ENCODE measurements around the gene RGS6.

The RGS6 gene

GRCh38 chr14:72611506-72611905 lies 679.3 kb downstream of the RGS6 start:
- POLR2A ChIA-PET, result no interaction called here

GRCh38 chr14:72612041-72612440 lies 679.8 kb downstream of the RGS6 start:
- no peak for DNase-seq (ENCODE audit: extremely low spot score)
- no peak for TF ChIP-seq L3MBTL2 (conservative IDR thresholded peaks at IDR 0.05)
- TF ChIP-seq TARDBP (IDR thresholded peaks at IDR 0.05), result no peak
- no peak for TF ChIP-seq ARNT (IDR thresholded peaks at IDR 0.05)
- TF ChIP-seq SP1 (IDR thresholded peaks at IDR 0.05), result no peak
- no peak for TF ChIP-seq FOXK2 (IDR thresholded peaks at IDR 0.05)
- TF ChIP-seq FOXM1 (IDR thresholded peaks at IDR 0.05; ENCODE audit: borderline replicate concordance), result no peak
- no peak for TF ChIP-seq NFRKB (IDR thresholded peaks at IDR 0.05)
- no peak for TF ChIP-seq HDGF (IDR thresholded peaks at IDR 0.05; ENCODE audit: borderline replicate concordance)
- TF ChIP-seq CTBP1 (IDR thresholded peaks at IDR 0.05; ENCODE audit: borderline replicate concordance), result no peak
- TF ChIP-seq SUZ12 (IDR thresholded peaks at IDR 0.05), result no peak
- TF ChIP-seq, protein P1, sequence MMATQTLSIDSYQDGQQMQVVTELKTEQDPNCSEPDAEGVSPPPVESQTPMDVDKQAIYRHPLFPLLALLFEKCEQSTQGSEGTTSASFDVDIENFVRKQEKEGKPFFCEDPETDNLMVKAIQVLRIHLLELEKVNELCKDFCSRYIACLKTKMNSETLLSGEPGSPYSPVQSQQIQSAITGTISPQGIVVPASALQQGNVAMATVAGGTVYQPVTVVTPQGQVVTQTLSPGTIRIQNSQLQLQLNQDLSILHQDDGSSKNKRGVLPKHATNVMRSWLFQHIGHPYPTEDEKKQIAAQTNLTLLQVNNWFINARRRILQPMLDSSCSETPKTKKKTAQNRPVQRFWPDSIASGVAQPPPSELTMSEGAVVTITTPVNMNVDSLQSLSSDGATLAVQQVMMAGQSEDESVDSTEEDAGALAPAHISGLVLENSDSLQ (IDR thresholded peaks at IDR 0.05), result no peak
- TF ChIP-seq ELF4 (IDR thresholded peaks at IDR 0.05), result no peak
- no peak for TF ChIP-seq ZNF384 (IDR thresholded peaks at IDR 0.05)
- no peak for TF ChIP-seq BHLHE40 (IDR thresholded peaks at IDR 0.05; ENCODE audit: borderline replicate concordance)
- no peak for TF ChIP-seq LEF1 (IDR thresholded peaks at IDR 0.05; ENCODE audit: borderline replicate concordance)
- TF ChIP-seq FOXA1 (IDR thresholded peaks at IDR 0.05), result no peak
- ChIA-PET CTCF (no interaction called here), POLR2A (no interaction called here)

More at GRCh38 chr14:72611506-72611905, 679.3 kb downstream of the RGS6 start:
- CTCF ChIA-PET, result no interaction called here
- TF ChIP-seq ARNT (IDR thresholded peaks at IDR 0.05), result no peak
- TF ChIP-seq L3MBTL2 (conservative IDR thresholded peaks at IDR 0.05), result no peak
- no peak for TF ChIP-seq SP1 (IDR thresholded peaks at IDR 0.05)
- no peak for TF ChIP-seq FOXM1 (IDR thresholded peaks at IDR 0.05; ENCODE audit: borderline replicate concordance)
- no peak for TF ChIP-seq FOXA1 (IDR thresholded peaks at IDR 0.05)
- no peak for DNase-seq (ENCODE audit: extremely low spot score)

GRCh38 chr14:72613231-72613974 lies 681.2 kb downstream of the RGS6 start:
- ChIA-PET POLR2A (no interaction called here), CTCF (no interaction called here)
- TF ChIP-seq ZNF384 (IDR thresholded peaks at IDR 0.05) (no peak), FOXK2 (IDR thresholded peaks at IDR 0.05) (no peak)
- DNase-seq (ENCODE audit: extremely low spot score), result no peak

GRCh38 chr14:72613975-72614319 lies 681.7 kb downstream of the RGS6 start:
- TF ChIP-seq SP1 (IDR thresholded peaks at IDR 0.05) (no peak), BHLHE40 (IDR thresholded peaks at IDR 0.05; ENCODE audit: borderline replicate concordance) (no peak), L3MBTL2 (conservative IDR thresholded peaks at IDR 0.05) (no peak), CTBP1 (IDR thresholded peaks at IDR 0.05; ENCODE audit: borderline replicate concordance) (no peak), ARNT (IDR thresholded peaks at IDR 0.05) (no peak), NFRKB (IDR thresholded peaks at IDR 0.05) (no peak), HDGF (IDR thresholded peaks at IDR 0.05; ENCODE audit: borderline replicate concordance) (no peak), ELF4 (IDR thresholded peaks at IDR 0.05) (no peak), SUZ12 (IDR thresholded peaks at IDR 0.05) (no peak), FOXM1 (IDR thresholded peaks at IDR 0.05; ENCODE audit: borderline replicate concordance) (no peak), FOXA1 (IDR thresholded peaks at IDR 0.05) (no peak), LEF1 (IDR thresholded peaks at IDR 0.05; ENCODE audit: borderline replicate concordance) (no peak), ZNF384 (IDR thresholded peaks at IDR 0.05) (no peak)
- TF ChIP-seq, protein P1 (IDR thresholded peaks at IDR 0.05), result no peak
- no peak for DNase-seq (ENCODE audit: extremely low spot score)
- POLR2A ChIA-PET, result no interaction called here
- CTCF ChIA-PET, result no interaction called here

DNA sequence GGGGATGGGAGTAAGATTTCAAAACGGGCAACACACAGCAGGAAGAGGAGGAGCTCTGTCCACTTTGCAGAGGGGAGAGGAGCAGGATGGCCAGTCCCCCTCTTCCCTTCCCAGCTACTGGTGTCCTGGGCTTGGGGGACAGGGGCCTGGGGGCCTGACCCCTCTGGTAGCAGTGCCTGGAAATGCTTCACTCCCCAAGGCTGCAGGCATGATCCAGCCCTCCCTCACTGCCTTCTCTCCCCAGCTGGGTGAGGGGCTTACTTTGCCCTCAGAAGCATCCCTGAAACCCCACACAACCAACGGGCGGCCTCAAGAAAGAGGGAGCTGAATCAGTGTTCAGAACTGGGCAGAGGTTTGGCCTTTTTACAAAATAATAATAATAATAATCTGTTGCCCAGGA lies 682.1 kb downstream of the RGS6 start:
- DNase-seq (ENCODE audit: extremely low spot score), result no peak
- TF ChIP-seq CTBP1 (IDR thresholded peaks at IDR 0.05; ENCODE audit: borderline replicate concordance) (no peak), ZNF384 (IDR thresholded peaks at IDR 0.05) (no peak), BHLHE40 (IDR thresholded peaks at IDR 0.05; ENCODE audit: borderline replicate concordance) (no peak), FOXA1 (IDR thresholded peaks at IDR 0.05) (no peak), ELF4 (IDR thresholded peaks at IDR 0.05) (no peak), FOXM1 (IDR thresholded peaks at IDR 0.05; ENCODE audit: borderline replicate concordance) (no peak)
- TF ChIP-seq, protein P1 (IDR thresholded peaks at IDR 0.05), result no peak
- POLR2A ChIA-PET, result no interaction called here
- CTCF ChIA-PET, result no interaction called here

GRCh38 chr14:72614891-72615415 lies 682.7 kb downstream of the RGS6 start:
- POLR2A ChIA-PET, result no interaction called here
- no peak for TF ChIP-seq BHLHE40 (IDR thresholded peaks at IDR 0.05; ENCODE audit: borderline replicate concordance)
- TF ChIP-seq FOXA1 (IDR thresholded peaks at IDR 0.05), result no peak
- TF ChIP-seq SP1 (IDR thresholded peaks at IDR 0.05), result no peak
- TF ChIP-seq ZNF384 (IDR thresholded peaks at IDR 0.05), result no peak
- no peak for TF ChIP-seq TARDBP (IDR thresholded peaks at IDR 0.05)
- TF ChIP-seq CTBP1 (IDR thresholded peaks at IDR 0.05; ENCODE audit: borderline replicate concordance), result no peak
- TF ChIP-seq SUZ12 (IDR thresholded peaks at IDR 0.05), result no peak
- no peak for TF ChIP-seq HDGF (IDR thresholded peaks at IDR 0.05; ENCODE audit: borderline replicate concordance)
- TF ChIP-seq, protein P1 (IDR thresholded peaks at IDR 0.05), result no peak
- TF ChIP-seq NFRKB (IDR thresholded peaks at IDR 0.05), result no peak
- no peak for TF ChIP-seq FOXM1 (IDR thresholded peaks at IDR 0.05; ENCODE audit: borderline replicate concordance)
- CTCF ChIA-PET, result no interaction called here
- DNase-seq (ENCODE audit: extremely low spot score), result no peak
